ENCODE measurements around the gene EVI5.

Gene EVI5

DNA sequence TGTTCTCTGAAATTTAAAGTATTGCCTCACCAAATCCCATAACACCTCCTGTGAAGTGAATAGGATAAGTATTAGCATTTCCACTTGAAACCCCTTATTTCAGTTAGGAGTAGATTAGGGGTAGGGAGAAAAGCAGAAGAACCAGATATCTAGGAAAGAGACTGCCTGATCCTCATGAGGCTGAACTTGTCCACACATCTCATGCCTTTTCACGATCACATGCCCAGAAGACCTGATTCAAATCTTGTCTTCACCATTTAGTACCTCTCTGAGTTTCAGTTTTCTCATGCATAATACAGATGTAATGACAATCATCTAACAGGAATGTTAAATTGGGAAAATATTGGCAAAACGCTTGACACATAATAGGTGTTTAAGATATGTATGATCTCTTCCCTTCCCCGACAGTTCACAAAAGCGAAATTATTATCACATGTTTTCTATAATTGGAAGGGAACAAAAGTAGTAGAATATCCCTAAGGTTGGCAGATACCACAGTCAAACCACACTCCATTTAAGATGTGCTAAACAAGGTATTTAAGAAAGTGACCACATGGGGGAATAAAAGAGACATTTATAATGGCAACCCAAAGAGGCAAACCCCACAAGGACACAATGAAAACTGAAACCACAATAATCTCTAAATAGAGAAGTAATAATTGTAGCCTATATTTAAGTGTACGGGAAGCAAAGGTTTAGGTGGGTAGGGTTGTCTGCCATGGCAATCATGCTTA lies 323.4 kb downstream of the EVI5 start:
- Mint-ChIP-seq H3K27me3 (ENCODE audit: low read depth) (no peaks in the 10 kb centered on the region), H3K27ac (no peak overlapping the region), H3K4me1 (ENCODE audit: low read depth) (peaks cover 54% of the 10 kb centered on the region), H3K36me3 (ENCODE audit: low read depth) (peaks cover 15% of the 10 kb centered on the region), H3K4me3 (no peak overlapping the region), H3K9me3 (peaks cover 3% of the 10 kb centered on the region)

- peak overlapping the region; percentile 83 for H3K27ac Mint-ChIP-seq
- no peaks in the 10 kb centered on the region for H3K27me3 Mint-ChIP-seq (ENCODE audit: low read depth)
- peak overlapping the region; percentile 66 for H3K4me3 Mint-ChIP-seq
- H3K36me3 Mint-ChIP-seq (ENCODE audit: low read depth): peaks cover 6% of the 10 kb centered on the region
- H3K9me3 Mint-ChIP-seq: peaks cover under 1% of the 10 kb centered on the region
- peaks cover 43% of the 10 kb centered on the region for H3K4me1 Mint-ChIP-seq (ENCODE audit: low read depth)
Measured at GRCh38 chr1:92459871-92460320, 325.0 kb downstream of the EVI5 start.
